Stimulated activated CD4-positive, alpha-beta T cell treated with anti-CD3 and anti-CD28 coated beads, Interleukin-12 subunit alpha, Interleukin-12 subunit beta, amount 100 ng/mL, for 24 hours (primary cell): Measurements from ENCODE around the gene NSG1.
"Not testable (repeated sequence)": the region's sequence is repeated elsewhere in the genome, so short reads cannot be mapped to it uniquely, and the experiment has no call there.

Experiments used
- DNase-seq, 2 experiments: peaks; one replicate each; pipeline ENCODE4 v3.0.0-alpha.2; 2020; ENCODE audit warnings: low read depth in 2 of 2

NSG1 gene

DNA sequence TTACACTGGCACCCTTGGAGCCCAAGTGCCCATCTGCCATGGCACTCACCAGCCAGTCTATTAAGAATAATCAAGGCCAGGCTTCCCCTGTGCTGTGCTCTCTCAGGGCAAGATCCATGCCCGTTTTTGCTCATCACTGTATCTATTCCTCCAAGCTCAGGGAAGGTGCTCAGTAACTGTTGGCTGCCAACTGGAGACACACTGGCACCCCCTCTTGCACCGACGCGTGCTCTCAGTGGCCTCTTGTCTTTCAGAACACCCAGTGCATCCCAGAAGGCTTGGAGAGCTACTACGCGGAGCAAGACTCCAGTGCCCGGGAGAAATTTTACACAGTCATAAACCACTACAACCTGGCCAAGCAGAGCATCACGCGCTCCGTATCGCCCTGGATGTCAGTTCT is 30.1 kb downstream of the NSG1 start:
- no peak for DNase-seq

DNA sequence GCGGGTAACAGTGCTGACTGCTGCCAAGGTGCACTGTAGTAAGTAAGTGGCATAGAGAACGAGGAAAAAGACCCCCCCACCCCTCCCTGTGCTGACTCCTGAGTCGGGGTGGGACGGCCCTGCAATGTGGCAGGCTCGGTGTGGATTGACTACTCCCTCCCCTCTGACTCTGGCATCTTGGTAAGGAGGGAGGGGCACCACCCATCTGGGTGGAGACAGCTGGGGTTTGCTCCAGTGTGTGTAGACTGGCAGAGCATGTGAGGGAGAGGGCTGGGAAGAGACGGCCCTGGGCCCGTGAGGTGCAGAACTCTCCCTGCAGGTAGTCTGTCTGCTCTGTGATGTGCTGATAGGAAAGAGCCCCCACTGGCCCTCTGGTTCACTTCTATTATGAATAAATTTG is 31.0 kb downstream of the NSG1 start:
- DNase-seq = no peak

DNA sequence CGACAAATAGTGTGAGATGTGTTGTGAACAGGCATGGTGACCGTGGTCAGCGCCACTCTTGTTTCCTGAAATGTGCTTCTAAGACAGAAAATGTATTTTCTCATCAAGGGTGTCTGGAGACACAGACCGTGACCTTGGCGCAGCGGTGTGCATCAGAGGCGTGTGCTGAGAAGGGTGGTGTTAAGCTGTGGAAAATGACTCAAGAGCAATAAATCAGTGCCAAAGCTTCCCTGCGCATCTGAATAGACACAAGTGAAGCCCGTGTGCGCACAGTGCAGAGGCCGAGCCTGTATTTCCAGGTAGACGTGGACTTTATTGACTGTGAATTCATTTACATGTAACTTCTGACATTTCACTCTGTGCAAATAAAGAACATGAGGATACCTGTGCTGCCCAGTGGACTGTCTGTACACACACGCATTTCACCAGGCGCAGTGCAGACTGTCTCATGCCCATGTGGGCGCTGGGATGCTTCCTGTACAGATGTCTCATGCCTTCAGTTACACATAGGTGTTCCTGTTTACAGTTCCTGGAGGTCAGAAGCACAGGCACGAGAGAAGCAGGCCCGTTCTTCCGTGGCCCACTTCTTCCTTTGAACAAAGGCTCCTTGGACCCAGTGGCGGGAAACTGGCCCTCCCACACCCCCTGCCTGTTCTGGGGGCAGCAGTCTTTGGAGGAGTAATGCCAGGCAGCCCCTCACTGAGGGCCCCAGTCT is 31.9 kb downstream of the NSG1 start:
- DNase-seq = no peak

DNA sequence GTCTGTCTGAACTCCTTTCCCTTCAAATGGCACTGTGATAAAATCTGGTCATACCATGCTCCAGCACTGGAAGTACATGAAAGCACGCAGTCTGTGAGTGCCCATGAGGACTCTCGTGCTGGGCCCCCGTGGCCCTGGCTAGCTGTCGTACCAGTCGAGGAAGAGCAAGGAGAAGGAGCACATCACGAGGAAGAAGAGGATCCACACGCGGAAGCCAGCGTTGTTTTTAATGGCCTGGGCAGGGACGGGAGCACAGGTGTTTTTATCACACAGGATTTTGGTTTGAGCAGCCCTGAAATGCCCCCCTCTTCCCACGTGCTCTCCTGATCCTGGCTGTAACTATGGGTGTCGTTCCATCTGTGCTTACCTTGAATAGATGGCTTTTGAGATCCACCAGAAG is 33.0 kb downstream of the NSG1 start:
- no peak for DNase-seq

DNA sequence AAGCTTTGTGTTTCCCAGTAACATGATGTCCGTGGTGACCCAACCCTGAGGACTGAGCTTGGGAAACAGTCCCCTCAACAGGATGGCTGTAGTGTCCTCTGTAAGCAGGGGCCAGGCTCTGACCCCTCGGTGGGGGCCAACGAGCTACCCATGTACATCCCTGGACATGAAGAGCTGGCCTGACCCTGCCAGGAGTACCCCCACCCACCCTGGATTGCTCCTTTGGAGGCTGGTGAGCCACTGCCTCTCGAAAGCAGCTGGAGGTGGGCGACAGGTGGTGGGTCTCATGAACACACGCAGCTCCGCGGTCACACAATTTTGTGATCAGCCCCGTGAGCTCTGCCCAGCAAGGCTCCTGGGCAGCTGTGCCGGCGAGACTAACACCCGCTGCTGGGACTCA is 33.5 kb downstream of the NSG1 start:
- no peak for DNase-seq

DNA sequence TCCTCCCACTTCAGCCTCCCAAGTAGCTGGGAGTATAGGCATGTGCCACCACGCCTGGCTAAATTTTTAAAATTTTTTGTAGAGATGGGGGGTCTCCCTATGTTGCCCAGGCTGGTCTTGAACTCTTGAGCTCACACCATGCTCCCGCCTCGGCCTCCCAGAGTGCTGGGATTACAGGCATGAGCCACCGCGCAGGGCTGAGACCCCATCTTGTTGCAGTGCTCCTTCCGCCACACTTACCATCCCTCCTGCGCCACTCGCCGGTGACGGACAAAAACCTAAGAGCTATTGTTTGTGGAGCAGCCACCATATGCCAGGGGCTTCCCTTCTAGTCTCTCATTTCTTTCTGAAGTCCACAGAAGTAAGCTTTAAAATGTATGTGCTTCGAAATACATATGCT is 34.5 kb downstream of the NSG1 start:
- no peak for DNase-seq

DNA sequence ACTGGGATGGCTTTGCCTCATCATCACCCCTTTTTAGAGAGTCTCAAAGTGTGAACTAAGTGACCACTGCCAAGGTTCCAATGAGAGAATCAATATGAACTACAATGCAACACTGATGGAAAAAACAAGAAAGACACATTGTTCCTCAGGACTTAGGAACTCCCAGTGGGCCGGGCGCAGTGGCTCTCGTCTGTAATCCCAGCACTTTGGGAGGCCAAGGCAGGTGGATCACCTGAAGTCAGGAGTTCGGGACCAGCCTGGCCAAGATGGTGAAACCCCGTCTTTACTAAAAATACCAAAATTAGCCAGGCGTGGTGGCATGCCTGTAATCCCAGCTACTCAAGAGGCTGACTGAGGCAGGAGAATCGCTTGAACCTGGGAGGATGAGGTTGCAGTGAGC is 35.2 kb downstream of the NSG1 start:
- not testable (repeated sequence) for DNase-seq

DNA sequence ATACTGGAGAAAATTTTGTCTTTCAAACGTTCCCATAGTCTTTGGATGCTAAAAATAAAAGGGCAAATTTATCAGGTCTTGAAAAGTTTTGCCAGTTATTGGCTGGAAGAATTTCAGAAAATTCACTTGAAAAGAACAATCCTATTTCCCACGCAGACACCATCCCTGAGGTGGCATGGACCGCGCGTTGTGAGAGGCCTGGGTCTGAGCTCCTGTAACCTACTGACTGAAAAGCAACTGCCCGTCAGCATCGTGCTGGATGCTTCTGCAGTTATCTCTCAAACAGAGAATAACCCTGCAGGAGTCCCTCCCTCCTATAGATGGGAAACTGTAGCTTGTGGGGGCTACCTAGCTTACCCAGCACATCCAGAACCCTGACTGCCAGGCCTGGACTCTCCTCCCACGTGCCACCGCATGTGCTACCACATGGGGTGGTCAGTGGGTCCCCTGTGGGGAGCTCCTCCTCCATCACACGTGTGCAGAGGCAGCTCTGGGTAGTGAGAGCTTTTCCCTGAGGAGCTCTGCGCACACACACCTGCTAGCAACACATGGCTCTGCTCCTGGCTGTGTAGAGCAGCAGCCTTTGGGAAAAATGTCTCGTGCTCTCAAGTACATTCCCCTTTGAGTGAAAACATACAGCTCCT is 36.1 kb downstream of the NSG1 start:
- no peak for DNase-seq

DNA sequence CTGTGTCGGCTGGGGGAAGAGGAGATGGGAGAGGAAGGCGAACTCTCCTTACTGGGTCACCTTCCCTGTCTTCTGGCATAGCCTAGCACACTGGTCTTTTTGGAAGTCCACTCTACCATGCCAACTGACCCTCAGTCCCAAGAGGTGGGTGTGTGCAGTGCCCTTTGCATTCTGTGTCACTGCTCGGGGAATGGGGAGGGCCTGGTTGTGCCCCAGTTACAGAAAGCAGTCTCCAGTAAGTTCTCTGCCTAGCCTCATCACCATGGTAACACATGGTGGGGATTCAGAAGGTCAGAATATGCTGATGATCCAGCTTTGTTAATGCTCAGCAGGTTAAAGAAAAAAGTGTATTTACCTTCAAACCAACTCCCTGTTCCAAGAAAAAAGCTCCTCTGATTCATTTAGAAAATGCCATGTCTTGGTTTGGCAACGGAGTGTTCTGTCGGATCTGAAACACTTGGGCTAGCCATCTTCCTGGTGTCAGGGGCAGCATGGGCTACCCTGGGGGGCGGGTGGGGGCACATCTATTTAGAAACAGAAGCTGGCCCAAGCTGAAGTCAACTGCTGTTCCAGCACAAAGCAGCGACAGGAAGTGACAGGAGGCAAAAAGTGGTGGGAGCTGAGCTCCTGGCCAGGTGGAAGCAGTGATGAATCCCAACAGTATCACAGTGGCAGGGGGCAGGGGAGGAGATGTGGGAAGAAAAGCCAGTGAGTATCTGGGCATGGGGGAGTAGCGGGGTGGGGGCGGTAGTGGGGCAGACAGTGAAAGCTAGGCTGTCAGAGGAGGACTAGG is 37.0 kb downstream of the NSG1 start:
- DNase-seq = no peak

DNA sequence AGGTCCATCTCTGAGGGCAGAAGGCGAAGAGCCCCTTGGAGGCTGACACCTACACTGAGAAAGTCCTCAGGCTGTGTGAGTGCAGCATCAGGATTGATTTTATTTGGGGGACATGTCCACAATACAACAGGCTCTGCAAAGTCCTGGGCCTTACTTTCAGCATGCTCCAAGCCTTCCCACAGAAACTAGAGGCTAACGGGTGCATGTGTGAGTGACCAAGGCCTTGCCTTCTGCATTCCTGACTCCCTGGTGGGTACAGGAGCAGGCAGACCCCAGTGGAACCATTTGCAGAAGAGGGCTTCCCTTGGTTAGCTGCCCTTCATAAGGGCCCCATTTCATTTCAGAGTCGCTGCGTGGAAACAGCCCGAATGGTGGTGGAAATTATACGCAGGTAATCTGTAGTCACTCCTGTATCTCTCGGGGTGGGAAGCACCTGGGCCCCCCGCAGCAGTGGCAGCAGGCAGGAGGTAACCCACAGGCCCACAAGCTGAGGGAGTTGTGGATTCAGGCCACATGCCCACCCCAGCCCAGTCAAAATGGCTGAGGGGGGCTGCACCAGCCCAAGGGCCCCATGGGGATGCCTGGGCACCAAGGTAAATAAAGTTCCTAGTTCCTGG is 37.7 kb downstream of the NSG1 start:
- no peak for DNase-seq

DNA sequence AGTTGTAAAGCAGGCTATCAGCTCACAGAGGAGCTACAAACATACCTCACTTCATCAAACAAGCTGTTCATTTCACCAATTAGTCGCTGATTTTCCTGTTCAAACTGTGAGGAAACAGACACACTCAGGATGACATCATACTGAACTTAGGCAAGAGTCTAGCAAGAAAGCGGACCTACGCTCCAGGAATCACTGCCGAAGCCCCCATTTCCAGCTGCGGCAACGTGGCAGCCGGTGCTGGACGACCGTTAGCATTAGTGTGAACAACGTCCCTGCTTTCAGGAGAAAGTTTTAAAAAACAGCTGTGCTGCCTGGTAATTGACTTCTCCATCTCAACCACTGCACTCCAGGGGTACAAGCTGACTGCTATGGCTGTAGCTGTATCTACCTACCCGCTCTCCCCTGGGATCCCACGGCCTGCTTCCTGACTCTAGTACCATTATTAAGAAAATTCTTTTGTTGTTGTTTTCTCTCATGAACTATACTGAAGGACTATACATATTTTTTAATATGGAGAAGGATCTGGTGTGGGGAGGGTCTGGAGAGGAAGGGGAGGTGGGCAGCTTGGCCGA is 38.3 kb downstream of the NSG1 start:
- no peak for DNase-seq

DNA sequence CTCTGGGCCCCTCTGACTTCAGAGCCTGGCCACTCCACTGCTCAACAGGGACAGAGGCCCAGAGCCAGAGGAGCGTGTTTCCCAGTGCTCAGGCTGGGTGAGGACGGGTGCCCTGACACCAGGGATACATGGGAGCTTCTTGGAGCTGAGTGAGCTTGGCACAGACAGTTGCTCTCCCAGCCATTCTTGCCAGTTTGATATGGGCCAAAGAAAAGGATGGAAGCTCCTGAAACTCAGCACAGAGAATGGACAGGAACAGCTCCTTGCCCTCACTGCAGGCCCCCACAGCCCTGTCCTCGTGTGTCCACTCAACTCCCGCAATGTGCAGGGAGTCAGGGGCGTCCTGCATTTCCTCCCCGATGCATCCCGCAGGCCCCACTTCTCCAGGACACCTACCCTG is 38.8 kb downstream of the NSG1 start:
- no peak for DNase-seq

DNA sequence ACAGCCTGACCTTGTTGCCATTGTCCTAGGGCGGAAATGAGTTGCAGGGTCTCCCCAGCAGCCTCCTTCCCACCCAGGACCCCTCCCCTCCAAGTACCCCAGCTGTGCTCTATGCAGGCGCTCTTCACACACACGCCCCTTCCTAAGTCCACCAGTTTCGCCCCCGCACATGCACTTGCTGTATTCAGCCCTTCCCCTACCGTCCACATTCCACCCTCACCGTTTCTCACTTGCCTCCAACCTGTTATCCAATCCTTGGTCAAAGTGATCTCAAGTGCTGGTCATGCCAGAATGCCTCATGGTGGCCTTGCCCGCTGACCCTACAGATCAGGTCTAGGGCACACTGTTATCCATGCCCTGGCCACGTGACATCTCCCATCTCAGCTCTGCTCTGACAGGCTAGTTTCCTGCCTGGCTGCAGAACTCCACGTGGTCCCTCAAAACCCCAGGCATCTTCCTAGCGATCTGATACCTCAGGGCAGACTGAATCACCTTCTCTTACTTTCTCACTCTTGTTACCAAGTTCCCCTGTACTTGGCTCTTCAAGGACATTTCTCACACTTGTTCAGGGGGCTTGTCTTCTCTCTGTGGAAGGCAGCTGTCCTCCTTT is 39.7 kb downstream of the NSG1 start:
- no peak for DNase-seq

DNA sequence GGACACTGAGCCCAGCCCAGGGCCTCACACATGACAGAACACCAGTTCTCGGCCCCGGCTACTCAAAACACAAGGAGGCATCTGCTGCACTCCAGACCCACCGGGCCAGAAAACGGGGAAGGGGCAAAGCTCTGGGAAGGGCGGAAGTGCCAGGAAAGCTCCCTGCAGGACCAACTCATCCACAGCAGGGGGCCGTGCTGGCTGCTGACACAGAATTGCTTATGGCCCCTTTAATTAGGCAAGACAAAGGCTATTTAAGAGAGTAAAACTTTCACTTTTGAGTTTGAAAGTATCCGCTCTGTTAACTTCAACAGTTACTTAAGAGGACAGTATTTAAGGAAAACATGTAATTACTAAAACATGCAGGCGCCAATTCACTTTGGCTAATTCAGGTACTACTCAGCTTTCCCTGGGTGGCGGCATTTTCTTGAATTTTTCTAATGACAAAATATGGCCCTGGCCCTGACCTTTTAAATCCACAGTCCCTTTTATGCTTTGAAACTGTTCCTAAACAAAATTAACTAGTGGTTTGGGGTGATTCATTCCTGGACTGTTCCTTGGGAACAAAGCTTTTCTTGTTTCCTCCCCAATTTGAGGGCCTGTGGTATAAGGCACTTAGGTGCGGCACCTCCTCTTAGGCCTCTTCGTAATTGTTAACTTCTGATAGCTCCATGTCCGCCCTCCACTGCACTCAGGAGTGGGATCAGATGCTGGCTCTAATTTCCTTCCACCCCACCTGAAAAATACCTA is 40.4 kb downstream of the NSG1 start:
- DNase-seq = no peak

DNA sequence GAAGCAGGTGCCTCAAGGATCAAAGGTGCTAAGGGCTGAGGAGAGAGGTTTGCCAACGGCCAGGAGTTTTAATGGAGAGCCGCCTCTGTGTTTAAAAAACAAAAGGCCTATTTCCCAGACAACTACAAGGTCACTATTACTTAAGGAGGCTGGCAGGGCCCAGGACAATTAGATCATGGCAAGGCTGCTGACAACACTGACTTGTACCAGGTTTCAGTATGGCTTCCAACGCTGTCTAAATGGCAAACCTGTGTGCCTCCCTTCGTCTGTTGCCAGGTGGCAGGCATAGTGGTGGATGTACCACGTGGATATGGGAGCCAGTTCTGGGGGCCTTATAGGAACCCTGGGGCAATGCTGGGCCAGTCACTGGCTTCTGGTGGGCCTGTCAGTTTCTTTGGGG is 41.0 kb downstream of the NSG1 start:
- no peak for DNase-seq

DNA sequence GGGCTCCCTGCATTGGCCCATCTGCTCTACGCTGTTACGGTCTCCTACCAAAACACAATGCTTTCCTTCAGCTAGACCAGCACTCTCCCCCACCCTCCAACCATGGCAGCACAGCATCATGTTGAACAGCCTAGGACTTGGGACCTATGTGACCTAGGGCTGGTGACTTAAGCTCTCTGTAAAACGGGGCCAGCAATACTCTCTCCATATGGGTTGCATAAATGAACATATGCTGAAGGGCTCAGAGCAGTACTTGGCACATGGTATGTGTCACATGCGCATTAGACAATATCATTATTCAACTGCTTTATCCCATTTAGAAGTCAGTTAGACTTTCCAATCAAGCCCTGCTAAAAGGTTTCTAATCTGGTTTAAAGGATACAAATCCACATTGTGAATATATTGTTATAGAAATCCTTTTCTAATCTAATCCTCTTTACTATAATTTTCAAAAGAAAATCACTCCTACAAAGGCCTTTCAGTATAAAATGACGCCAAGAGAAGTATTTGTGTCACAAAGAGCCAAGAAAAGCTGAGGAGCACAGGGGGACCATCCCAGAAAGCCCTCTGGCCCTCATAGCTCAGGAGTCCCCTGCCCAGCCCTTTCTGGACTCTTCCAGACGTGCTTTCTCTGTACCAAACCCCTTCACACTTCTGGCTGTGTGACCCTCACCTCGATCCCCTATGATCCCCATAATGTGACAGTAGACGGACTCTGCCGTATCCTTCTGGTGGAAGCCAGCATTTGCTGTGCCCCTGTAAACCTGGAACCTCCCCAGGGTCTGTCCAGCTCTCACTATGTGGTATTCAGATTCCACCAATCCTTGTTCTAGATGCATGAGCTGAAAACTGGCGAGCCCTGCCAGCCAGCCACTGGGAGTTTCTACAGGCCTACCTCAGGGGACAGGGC is 42.3 kb downstream of the NSG1 start:
- DNase-seq = no peak

DNA sequence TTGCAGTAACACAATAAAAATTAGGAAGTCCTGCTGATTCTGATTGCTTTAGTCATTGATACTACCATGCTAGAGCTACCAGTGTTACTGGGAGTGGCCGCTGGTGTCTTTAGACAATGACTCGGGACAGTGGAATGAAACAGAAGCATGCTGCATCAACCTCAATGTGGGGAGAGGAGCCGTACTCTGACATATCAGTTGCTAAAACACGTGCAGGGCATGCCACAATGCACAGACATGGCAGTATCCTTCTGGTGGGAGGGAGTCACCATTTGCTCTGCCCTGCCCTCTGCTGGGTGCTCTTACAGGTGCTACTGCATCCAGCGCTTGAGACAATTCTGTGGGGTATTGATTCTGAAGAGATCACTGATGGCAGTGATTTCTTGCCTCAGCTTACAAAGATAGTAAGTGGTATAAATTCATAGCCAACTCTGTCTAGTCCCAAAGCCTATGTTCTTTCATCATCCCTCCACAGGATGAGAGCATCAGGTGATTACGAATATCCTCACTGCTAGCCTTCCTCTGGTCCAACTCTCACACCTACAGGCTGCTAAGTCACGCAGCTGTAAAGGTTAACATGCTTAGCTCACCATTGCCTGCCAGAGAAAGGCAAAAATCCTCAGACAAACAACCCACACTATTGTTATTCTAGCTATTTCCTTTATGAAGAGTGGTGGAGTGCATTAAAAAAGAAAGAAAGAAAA is 43.7 kb downstream of the NSG1 start:
- DNase-seq = peak in 1 of 2 experiments; percentile 36

DNA sequence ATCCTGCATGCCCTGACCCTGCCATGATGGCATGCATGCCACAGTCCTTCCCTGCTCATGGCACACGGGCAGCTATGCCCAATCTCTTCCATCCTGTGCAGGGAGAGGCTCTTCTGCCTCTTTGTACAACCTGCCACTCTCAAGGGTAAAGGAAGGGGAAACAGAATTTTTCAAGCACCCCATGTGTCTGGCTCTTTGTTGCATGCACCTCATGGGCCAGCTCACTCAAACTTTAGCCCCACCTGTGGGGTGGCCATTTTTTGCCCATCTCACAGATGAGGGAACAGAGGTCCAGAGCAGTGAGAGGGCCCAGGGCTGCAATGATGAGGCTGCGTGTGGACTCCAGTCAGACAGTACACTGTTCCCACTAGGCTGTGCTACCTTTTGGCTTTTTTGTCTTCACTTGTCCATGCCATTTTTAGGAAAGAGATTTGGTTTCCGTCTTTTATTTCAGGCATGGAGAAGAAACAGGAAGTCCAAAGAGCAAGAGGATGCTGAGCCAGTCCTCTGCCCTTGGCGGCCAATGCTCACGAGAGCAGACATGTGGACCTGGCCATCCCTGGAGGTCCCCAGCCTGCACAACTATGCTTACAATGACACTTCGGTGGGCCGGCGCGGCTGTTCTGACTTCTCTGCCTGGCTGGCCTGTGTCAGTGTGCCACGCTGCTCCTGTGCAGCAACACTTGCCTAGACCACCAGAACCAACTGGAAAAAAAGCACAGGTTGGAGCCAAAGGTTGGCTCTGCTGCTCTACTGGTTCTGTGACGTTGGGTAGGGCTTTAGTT is 45.6 kb downstream of the NSG1 start:
- DNase-seq = no peak

DNA sequence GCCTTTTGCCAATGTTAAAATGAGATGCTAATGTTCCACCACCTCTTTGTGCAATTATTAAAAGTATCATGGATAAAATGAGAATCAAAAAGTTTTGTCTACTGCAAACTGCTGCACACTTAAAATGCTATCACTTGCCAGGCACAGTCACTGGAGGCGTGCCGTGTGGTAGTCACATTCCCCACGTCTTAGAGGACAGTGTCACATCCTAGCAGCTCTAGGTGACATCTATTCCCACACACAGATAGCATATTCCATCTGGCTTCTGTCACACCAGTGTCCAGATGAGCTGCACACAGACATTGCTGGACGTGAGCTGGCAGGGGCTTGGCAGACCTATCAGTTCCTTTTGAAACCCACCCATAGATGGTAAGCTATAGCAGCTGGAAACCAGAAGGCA is 47.0 kb downstream of the NSG1 start:
- no peak for DNase-seq
